Central memory CD8-positive, alpha-beta T cell (primary cell): Measurements from ENCODE around the gene PASD1.

Experiments used
- ATAC-seq: fragments of 150-1000 bp; cut with Tn5 transposase; replicated peaks from 2 replicates; pipeline ENCODE4 v1.10.0; 2022; ENCODE audit warnings: mild to moderate bottlenecking, moderate FRiP score, moderate number of reproducible peaks; ENCODE audit not compliant: poor library complexity, severe bottlenecking; ENCODE audit errors: extremely low read depth
- DNase-seq, 2 donors: peaks; one replicate each; pipeline ENCODE4 v3.0.0; 2021; ENCODE audit warnings: low spot score in 2 of 2
- H3K27ac Mint-ChIP-seq: one replicate; pipeline ENCODE4 v1.8.0; 2022; ENCODE audit warnings: low read depth, mild to moderate bottlenecking, moderate library complexity, mixed read lengths
- H3K27me3 Mint-ChIP-seq: one replicate; pipeline ENCODE4 v1.8.0; 2022; ENCODE audit warnings: mixed read lengths
- H3K36me3 Mint-ChIP-seq: one replicate; pipeline ENCODE4 v1.8.0; 2022; ENCODE audit warnings: mild to moderate bottlenecking, moderate library complexity, mixed read lengths; ENCODE audit not compliant: insufficient read depth
- H3K4me1 Mint-ChIP-seq: one replicate; pipeline ENCODE4 v1.8.0; 2022; ENCODE audit warnings: mixed read lengths
- H3K4me3 Mint-ChIP-seq: one replicate; pipeline ENCODE4 v1.8.0; 2022; ENCODE audit warnings: mild to moderate bottlenecking, moderate library complexity, mixed read lengths
- H3K9me3 Mint-ChIP-seq: one replicate; pipeline ENCODE4 v1.8.0; 2022; ENCODE audit warnings: mixed read lengths

The PASD1 gene

GRCh38 chrX:151697522-151697921 is 134.0 kb downstream of the PASD1 start:
- H3K27ac Mint-ChIP-seq: no peak overlapping the region
- no peaks in the 10 kb centered on the region for H3K4me1 Mint-ChIP-seq
- DNase-seq: no peak
- H3K27me3 Mint-ChIP-seq: peaks cover 12% of the 10 kb centered on the region
- H3K36me3 Mint-ChIP-seq: no peaks in the 10 kb centered on the region
- H3K9me3 Mint-ChIP-seq: no peaks in the 10 kb centered on the region
- H3K4me3 Mint-ChIP-seq: no peak overlapping the region
- ATAC-seq: no peak

- Mint-ChIP-seq H3K27me3 (peaks cover 6% of the 10 kb centered on the region), H3K4me1 (no peaks in the 10 kb centered on the region), H3K4me3 (no peak overlapping the region), H3K36me3 (no peaks in the 10 kb centered on the region), H3K9me3 (no peaks in the 10 kb centered on the region), H3K27ac (no peak overlapping the region)
- ATAC-seq (no peak), DNase-seq (no peak)
These were observed 135.0 kb downstream of the PASD1 start for GRCh38 chrX:151698485-151698884.

GRCh38 chrX:151699746-151700145 is 136.3 kb downstream of the PASD1 start:
- Mint-ChIP-seq H3K4me1 (no peaks in the 10 kb centered on the region), H3K27ac (no peak overlapping the region), H3K27me3 (no peaks in the 10 kb centered on the region), H3K9me3 (no peaks in the 10 kb centered on the region), H3K4me3 (no peak overlapping the region), H3K36me3 (no peaks in the 10 kb centered on the region)
- ATAC-seq (no peak), DNase-seq (no peak)

- Mint-ChIP-seq H3K4me3 (no peak overlapping the region), H3K27ac (no peak overlapping the region), H3K9me3 (no peaks in the 10 kb centered on the region), H3K27me3 (no peaks in the 10 kb centered on the region), H3K36me3 (no peaks in the 10 kb centered on the region), H3K4me1 (no peaks in the 10 kb centered on the region)
- ATAC-seq (no peak), DNase-seq (no peak)
These were observed 137.1 kb downstream of the PASD1 start for GRCh38 chrX:151700581-151700980.

GRCh38 chrX:151701071-151701470 is 137.6 kb downstream of the PASD1 start:
- no peak overlapping the region for H3K27ac Mint-ChIP-seq
- H3K27me3 Mint-ChIP-seq: no peaks in the 10 kb centered on the region
- no peaks in the 10 kb centered on the region for H3K36me3 Mint-ChIP-seq
- DNase-seq: no peak
- H3K9me3 Mint-ChIP-seq: no peaks in the 10 kb centered on the region
- no peak for ATAC-seq
- H3K4me3 Mint-ChIP-seq: no peak overlapping the region
- no peaks in the 10 kb centered on the region for H3K4me1 Mint-ChIP-seq

GRCh38 chrX:151701531-151701930 is 138.1 kb downstream of the PASD1 start:
- no peaks in the 10 kb centered on the region for H3K27me3 Mint-ChIP-seq
- no peaks in the 10 kb centered on the region for H3K4me1 Mint-ChIP-seq
- no peak overlapping the region for H3K27ac Mint-ChIP-seq
- no peak overlapping the region for H3K4me3 Mint-ChIP-seq
- H3K36me3 Mint-ChIP-seq: no peaks in the 10 kb centered on the region
- no peaks in the 10 kb centered on the region for H3K9me3 Mint-ChIP-seq
- DNase-seq (no peak), ATAC-seq (no peak)

- H3K9me3 Mint-ChIP-seq: no peaks in the 10 kb centered on the region
- no peaks in the 10 kb centered on the region for H3K36me3 Mint-ChIP-seq
- H3K27ac Mint-ChIP-seq: no peak overlapping the region
- H3K4me1 Mint-ChIP-seq: no peaks in the 10 kb centered on the region
- no peaks in the 10 kb centered on the region for H3K27me3 Mint-ChIP-seq
- DNase-seq (no peak), ATAC-seq (no peak)
- no peak overlapping the region for H3K4me3 Mint-ChIP-seq
These were observed 138.7 kb downstream of the PASD1 start for GRCh38 chrX:151702026-151702714.

- DNase-seq (no peak), ATAC-seq (no peak)
- H3K27me3 Mint-ChIP-seq: no peaks in the 10 kb centered on the region
- no peaks in the 10 kb centered on the region for H3K9me3 Mint-ChIP-seq
- H3K27ac Mint-ChIP-seq: no peak overlapping the region
- H3K4me3 Mint-ChIP-seq: no peak overlapping the region
- H3K36me3 Mint-ChIP-seq: no peaks in the 10 kb centered on the region
- no peaks in the 10 kb centered on the region for H3K4me1 Mint-ChIP-seq
These were observed 139.4 kb downstream of the PASD1 start for GRCh38 chrX:151702741-151703340.

GRCh38 chrX:151703487-151703886 is 140.0 kb downstream of the PASD1 start:
- Mint-ChIP-seq H3K9me3 (no peaks in the 10 kb centered on the region), H3K27me3 (no peaks in the 10 kb centered on the region), H3K36me3 (no peaks in the 10 kb centered on the region), H3K4me1 (no peaks in the 10 kb centered on the region), H3K4me3 (no peak overlapping the region), H3K27ac (no peak overlapping the region)
- ATAC-seq (no peak), DNase-seq (no peak)

- Mint-ChIP-seq H3K9me3 (no peaks in the 10 kb centered on the region), H3K36me3 (no peaks in the 10 kb centered on the region), H3K27ac (no peak overlapping the region), H3K4me3 (no peak overlapping the region), H3K4me1 (no peaks in the 10 kb centered on the region), H3K27me3 (no peaks in the 10 kb centered on the region)
- no peak for ATAC-seq
- DNase-seq: no peak
These were observed 140.7 kb downstream of the PASD1 start for GRCh38 chrX:151704041-151704663.

GRCh38 chrX:151708821-151709220 is 145.3 kb downstream of the PASD1 start:
- Mint-ChIP-seq H3K27me3 (no peaks in the 10 kb centered on the region), H3K27ac (no peak overlapping the region), H3K9me3 (no peaks in the 10 kb centered on the region), H3K36me3 (no peaks in the 10 kb centered on the region), H3K4me3 (no peak overlapping the region), H3K4me1 (no peaks in the 10 kb centered on the region)
- DNase-seq (no peak), ATAC-seq (no peak)

GRCh38 chrX:151710457-151710856 is 147.0 kb downstream of the PASD1 start:
- no peak for ATAC-seq
- DNase-seq: no peak
- Mint-ChIP-seq H3K36me3 (no peaks in the 10 kb centered on the region), H3K27me3 (no peaks in the 10 kb centered on the region), H3K27ac (no peak overlapping the region), H3K9me3 (no peaks in the 10 kb centered on the region), H3K4me1 (no peaks in the 10 kb centered on the region), H3K4me3 (no peak overlapping the region)

- Mint-ChIP-seq H3K9me3 (no peaks in the 10 kb centered on the region), H3K4me1 (no peaks in the 10 kb centered on the region), H3K4me3 (no peak overlapping the region), H3K27ac (no peak overlapping the region), H3K27me3 (peaks cover 5% of the 10 kb centered on the region), H3K36me3 (no peaks in the 10 kb centered on the region)
- ATAC-seq (no peak), DNase-seq (no peak)
These were observed 147.7 kb downstream of the PASD1 start for GRCh38 chrX:151711154-151711553.
